ENCODE measurements around the gene GPA33.

Gene GPA33

GRCh38 chr1:167100730-167101129, 10.6 kb upstream of the GPA33 start:
- no peak for DNase-seq (ENCODE audit: low read depth in 1 of 2, low spot score in 1 of 2)
- TF ChIP-seq REST (IDR thresholded peaks at IDR 0.05; ENCODE audit: insufficient replicate concordance, low read depth) (no peak), SPI1 (IDR thresholded peaks at IDR 0.05; ENCODE audit: borderline replicate concordance, low read depth) (no peak), CTCF (IDR thresholded peaks at IDR 0.05; ENCODE audit: insufficient read depth, low read length) (no peak), POLR2AphosphoS5 (IDR thresholded peaks at IDR 0.05; ENCODE audit: low read depth) (no peak), GABPA (IDR thresholded peaks at IDR 0.05; ENCODE audit: low read depth) (no peak)
- H3K27ac ChIP-seq (replicated peaks): no peak overlapping the region
- H3K4me3 ChIP-seq (replicated peaks; ENCODE audit: insufficient read depth, low read length): no peak overlapping the region
- H3K27me3 ChIP-seq (ENCODE audit: insufficient read depth, poor library complexity, severe bottlenecking): no peaks in the 10 kb centered on the region

- no peak for DNase-seq (ENCODE audit: low read depth in 1 of 2, low spot score in 1 of 2)
- no peak for TF ChIP-seq SPI1 (IDR thresholded peaks at IDR 0.05; ENCODE audit: borderline replicate concordance, low read depth)
- no peak for TF ChIP-seq POLR2AphosphoS5 (IDR thresholded peaks at IDR 0.05; ENCODE audit: low read depth)
- TF ChIP-seq GABPA (IDR thresholded peaks at IDR 0.05; ENCODE audit: low read depth): no peak
- TF ChIP-seq REST (IDR thresholded peaks at IDR 0.05; ENCODE audit: insufficient replicate concordance, low read depth): no peak
- TF ChIP-seq CTCF (IDR thresholded peaks at IDR 0.05; ENCODE audit: insufficient read depth, low read length): no peak
- H3K27me3 ChIP-seq (ENCODE audit: insufficient read depth, poor library complexity, severe bottlenecking): no peaks in the 10 kb centered on the region
Observed at GRCh38 chr1:167099851-167100250, 9.7 kb upstream of the GPA33 start.

GRCh38 chr1:167095368-167095767, 5.2 kb upstream of the GPA33 start:
- no peak for TF ChIP-seq REST (IDR thresholded peaks at IDR 0.05; ENCODE audit: insufficient replicate concordance, low read depth)
- no peak for TF ChIP-seq POLR2AphosphoS5 (IDR thresholded peaks at IDR 0.05; ENCODE audit: low read depth)
- no peak for TF ChIP-seq SPI1 (IDR thresholded peaks at IDR 0.05; ENCODE audit: borderline replicate concordance, low read depth)
- no peak for TF ChIP-seq CTCF (IDR thresholded peaks at IDR 0.05; ENCODE audit: insufficient read depth, low read length)
- TF ChIP-seq GABPA (IDR thresholded peaks at IDR 0.05; ENCODE audit: low read depth): no peak
- DNase-seq (ENCODE audit: low read depth in 1 of 2, low spot score in 1 of 2): no peak
- H3K27me3 ChIP-seq (ENCODE audit: insufficient read depth, poor library complexity, severe bottlenecking): no peaks in the 10 kb centered on the region
- no peak overlapping the region for H3K4me3 ChIP-seq (replicated peaks; ENCODE audit: insufficient read depth, low read length)
- H3K27ac ChIP-seq (replicated peaks): no peak overlapping the region

More at GRCh38 chr1:167099851-167100250, 9.7 kb upstream of the GPA33 start:
- no peak overlapping the region for H3K27ac ChIP-seq (replicated peaks)
- H3K4me3 ChIP-seq (replicated peaks; ENCODE audit: insufficient read depth, low read length): no peak overlapping the region

Measured in HL-60 (cell line).